Pancreas (tissue), 10 donors: ENCODE results near the gene TUBB6. TPM values are rescaled to one million over a fixed set of nuclear protein-coding genes. Genes with fewer than 3 reads are reported as not detected.

Experiments
- ATAC-seq, 4 donors: fragments of 200-7000 bp; cut with Tn5 transposase; one replicate each; pipeline versions ENCODE4 v1.8.0 to v1.9.1; 2020; ENCODE audit warnings: mild to moderate bottlenecking in 4 of 4, moderate library complexity in 4 of 4
- DNase-seq, 6 donors: peaks; one replicate each; pipeline ENCODE4 v3.0.0-alpha.2; 2020
- FAIRE-seq: peaks from 2 replicates; lab custom pipeline; 2012; peaks lifted over from hg19 to GRCh38; lab: Jason Lieb, UNC
- H3K27ac ChIP-seq, 4 donors: fragments of 200-600 bp; sonication (generic); 1 replicate in 3 of 4; 2 replicates in 1 of 4; pipeline versions ENCODE4 v1.5.0 to v1.8.0; 2020
- H3K27me3 ChIP-seq, 4 donors: fragments of 200-600 bp; one replicate each; pipeline ENCODE4 v1.8.0; 2021
- H3K36me3 ChIP-seq, 3 donors: fragments of 200-600 bp; sonication (generic) in 1 of 3; one replicate each; pipeline versions ENCODE4 v1.5.0 to v1.8.0; 2020 to 2021
- H3K4me1 ChIP-seq, 3 donors: fragments of 200-600 bp; one replicate each; pipeline ENCODE4 v1.8.0; 2021
- H3K4me3 ChIP-seq, 4 donors: fragments of 200-600 bp; sonication (generic) in 2 of 4; one replicate each; pipeline versions ENCODE4 v1.5.0 to v1.8.0; 2020 to 2021
- H3K9me3 ChIP-seq, 4 donors: fragments of 200-600 bp; one replicate each; pipeline ENCODE4 v1.8.0; 2021
- CTCF ChIP-seq, 4 donors: fragments of 200-600 bp; sonication (generic) in 3 of 4; IDR thresholded peaks; one replicate each; pipeline versions ENCODE4 v1.5.0 to v1.8.0; 2021; ENCODE audit warnings: antibody characterized with exemption in 4 of 4
- WGBS, 2 donors: extraction: QIAGEN DNeasy Blood & Tissue Kit; methylation state at CpG; one replicate each; pipeline ENCODE4 v1.1.7; 2013; 5-methylcytosine and 5-hydroxymethylcytosine counted together
- intact Hi-C, 3 donors: fragments of 100-400 bp; cut with DNase I; formaldehyde crosslinking; loops; one replicate each; pipeline versions ENCODE4 v1.11.1 to v1.14.2; 2022
- polyA plus RNA-seq, 2 donors: library from polyadenylated mRNA; stranded (reverse); fragments of 200-250 nt; gene quantifications; one replicate each; pipeline ENCODE4 v1.2.3, GENCODE V29; 2013
- total RNA-seq, 6 donors: library from RNA; stranded (reverse); fragmentation: NEBNext Ultra II Directional in 4 of 6; extraction: Animal tissue kit (Norgen Biotek cat#: 25700) in 4 of 6; gene quantifications; one replicate each; pipeline versions ENCODE4 v1.2.1 to v1.2.4, GENCODE V29; 2021 to 2023
- donor health status: healthy with polysubstance abuse.
- donor health status: DM: no; HTN: no; CAD: no; lungs with moderate emphysema.
- donor health status: DM: no; HTN: no; CAD: no.
- donor health status: control.
- donor health status: control.
- donor health status: Bipolar disorder and iron deficiency.
- donor health status: DM: yes; HTN: yes; CAD: no.
- donor health status: DM: no; HTN: no; CAD: no.
- donor health status: DM: no; HTN: no; CAD: no.
- donor health status: DM: yes; HTN: yes; CAD: no.

TUBB6 gene
- total and polyA plus RNA-seq, 8 donors: 18.0 to 35.0 (median 26.2) TPM

GRCh38 chr18:12306752-12307700 lies 1.0 kb upstream of the TUBB6 start:
- FAIRE-seq: no peak
- peak in 2 of 4 donors; percentile 3 to 19 for ATAC-seq
- Histone ChIP-seq H3K27ac (peak overlapping the region; percentile 42 to 91 (median 56)), H3K27me3 (no peaks in the 10 kb centered on the region), H3K36me3 (peaks cover 0 to 1% (median 0%) of the 10 kb centered on the region in 3 donors), H3K9me3 (no peaks in the 10 kb centered on the region), H3K4me1 (peaks cover 0 to 6% (median 0%) of the 10 kb centered on the region in 3 donors), H3K4me3 (peak overlapping the region in 1 of 4 donors; percentile 84)
- 62 to 67% methylated on average over 39 of the region's 39 CpGs for WGBS, 2 donors
- TF ChIP-seq CTCF (IDR thresholded peaks at IDR 0.05): no peak
- intact Hi-C loops: no loop called here
- DNase-seq: no peak

- 1% methylated on average over 63 to 81 of the region's 81 CpGs for WGBS, 2 donors
- ATAC-seq: peak; percentile 73 to 80 (median 78)
- no peak for TF ChIP-seq CTCF (IDR thresholded peaks at IDR 0.05)
- DNase-seq: peak; percentile 71 to 88 (median 80)
- FAIRE-seq: no peak
- intact Hi-C loops: no loop called here
- Histone ChIP-seq H3K4me1 (peaks cover 4 to 10% (median 5%) of the 10 kb centered on the region in 3 donors), H3K9me3 (no peaks in the 10 kb centered on the region), H3K4me3 (peak overlapping the region; percentile 65 to 85 (median 78)), H3K36me3 (peaks cover 0 to 4% (median 0%) of the 10 kb centered on the region in 3 donors), H3K27me3 (no peaks in the 10 kb centered on the region), H3K27ac (peak overlapping the region; percentile 67 to 91 (median 82))
Measured at GRCh38 chr18:12308386-12309100, 502 bp downstream of the TUBB6 start.

DNA sequence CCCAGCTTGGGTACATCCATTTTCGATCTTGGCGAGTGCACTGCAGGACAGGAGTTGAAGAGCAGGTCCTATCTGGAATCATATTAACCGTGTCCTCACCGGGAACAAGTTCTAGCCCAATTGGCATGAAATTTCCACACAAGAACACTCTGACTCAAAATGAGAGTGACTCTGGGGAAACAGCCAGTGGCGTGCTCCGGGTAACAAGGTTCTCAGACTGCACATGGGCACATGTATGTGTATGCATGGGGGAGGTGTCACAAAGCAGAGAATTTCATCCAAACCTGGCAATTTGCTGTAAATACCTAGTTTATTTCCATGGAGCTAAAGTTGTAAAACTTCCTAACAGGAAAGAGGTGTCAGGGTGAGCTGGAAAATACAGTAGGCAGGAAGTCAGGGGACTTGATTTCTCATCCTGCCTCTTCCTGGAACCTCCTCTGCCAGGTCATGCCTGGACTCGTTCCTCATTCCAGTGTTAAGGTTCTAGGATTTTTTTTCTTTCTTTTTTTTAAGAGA lies 1.7 kb downstream of the TUBB6 start:
- no peak for DNase-seq
- Histone ChIP-seq H3K27me3 (no peaks in the 10 kb centered on the region), H3K27ac (peak overlapping the region in 1 of 4 donors; percentile 91), H3K4me3 (peak overlapping the region in 2 of 4 donors; percentile 84 to 85), H3K4me1 (peaks cover 10 to 22% (median 16%) of the 10 kb centered on the region in 3 donors), H3K9me3 (no peaks in the 10 kb centered on the region), H3K36me3 (peaks cover 0 to 4% (median 0%) of the 10 kb centered on the region in 3 donors)
- no peak for FAIRE-seq
- no peak for ATAC-seq
- 23 to 26% methylated on average over 7 of the region's 7 CpGs for WGBS, 2 donors
- intact Hi-C loops: no loop called here
- no peak for TF ChIP-seq CTCF (IDR thresholded peaks at IDR 0.05)

- intact Hi-C loops: no loop called here
- H3K27ac ChIP-seq: no peak overlapping the region
- H3K4me3 ChIP-seq: no peak overlapping the region
- no peak for ATAC-seq
- no peak for TF ChIP-seq CTCF (IDR thresholded peaks at IDR 0.05)
- peaks cover 0 to 4% (median 0%) of the 10 kb centered on the region in 3 donors for H3K36me3 ChIP-seq
- no peaks in the 10 kb centered on the region for H3K27me3 ChIP-seq
- peaks cover 20 to 30% (median 22%) of the 10 kb centered on the region in 3 donors for H3K4me1 ChIP-seq
- FAIRE-seq: no peak
- H3K9me3 ChIP-seq: no peaks in the 10 kb centered on the region
- WGBS, 2 donors: 93% methylated on average over 6 of the region's 6 CpGs
- DNase-seq: no peak
Measured at GRCh38 chr18:12310762-12311161, 2.7 kb downstream of the TUBB6 start.
